Measurements from ENCODE around the gene DDX10.

DDX10 gene

DNA sequence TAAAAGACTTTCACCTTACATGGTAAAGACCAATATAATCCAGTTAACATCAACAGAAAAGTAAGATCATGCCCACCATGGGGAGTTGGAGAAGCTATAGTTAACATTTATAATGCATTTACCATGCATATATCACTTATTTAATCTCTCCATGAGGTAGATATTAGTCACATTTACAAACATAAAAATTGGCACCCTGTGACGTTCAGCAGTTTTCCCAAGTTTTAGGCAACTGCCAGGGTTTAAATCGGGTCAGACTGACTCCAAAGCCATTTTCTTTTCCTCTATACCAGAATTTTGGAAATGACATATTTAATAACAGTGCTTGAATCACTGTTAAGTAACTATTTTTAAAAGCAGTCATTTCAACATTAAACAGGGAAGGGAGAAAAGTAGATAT is 266.3 kb downstream of the DDX10 start:
- Histone ChIP-seq H3K9ac (ENCODE audit: low read length) (no peak overlapping the region), H3K27me3 (ENCODE audit: control insufficient read depth in 1 of 2, insufficient read depth in 2 of 2, low read length in 2 of 2) (no peaks in the 10 kb centered on the region), H3K4me1 (ENCODE audit: insufficient read depth, low read length) (no peaks in the 10 kb centered on the region)

DNA sequence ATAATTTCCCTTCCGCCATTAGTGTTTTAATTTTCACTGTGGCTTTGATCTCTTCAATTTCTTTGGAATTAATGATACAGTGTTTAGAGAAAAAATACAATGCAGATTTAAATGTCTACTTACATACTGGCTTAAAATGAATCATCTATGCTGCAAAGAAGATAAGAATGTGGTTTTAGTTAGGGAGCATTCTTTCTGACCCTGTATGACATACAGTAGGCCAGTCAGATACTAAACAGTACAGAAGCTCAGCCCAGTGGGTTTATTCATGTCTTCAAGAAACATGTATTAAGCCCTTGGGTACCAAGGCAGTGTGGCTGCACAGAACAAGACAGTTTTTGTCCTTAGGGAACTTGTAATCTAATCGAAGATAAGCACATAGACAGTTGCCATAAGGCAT is 268.8 kb downstream of the DDX10 start:
- Histone ChIP-seq H3K4me1 (ENCODE audit: insufficient read depth, low read length) (no peaks in the 10 kb centered on the region), H3K9me3 (ENCODE audit: low read length) (no peaks in the 10 kb centered on the region), H3K36me3 (ENCODE audit: insufficient read depth, low read length) (no peaks in the 10 kb centered on the region), H3K27ac (ENCODE audit: low read depth, low read length) (no peak overlapping the region), H3K9ac (ENCODE audit: low read length) (no peak overlapping the region), H3K27me3 (ENCODE audit: control insufficient read depth in 1 of 2, insufficient read depth in 2 of 2, low read length in 2 of 2) (no peaks in the 10 kb centered on the region), H3K4me3 (ENCODE audit: low read depth in 1 of 2, low read length in 2 of 2) (no peak overlapping the region)

More for the DNA sequence above, 266.3 kb downstream of the DDX10 start:
- H3K36me3 ChIP-seq (ENCODE audit: insufficient read depth, low read length) = no peaks in the 10 kb centered on the region
- no peaks in the 10 kb centered on the region for H3K9me3 ChIP-seq (ENCODE audit: low read length)
- no peak overlapping the region for H3K4me3 ChIP-seq (ENCODE audit: low read depth in 1 of 2, low read length in 2 of 2)
- H3K27ac ChIP-seq (ENCODE audit: low read depth, low read length) = no peak overlapping the region

DNA sequence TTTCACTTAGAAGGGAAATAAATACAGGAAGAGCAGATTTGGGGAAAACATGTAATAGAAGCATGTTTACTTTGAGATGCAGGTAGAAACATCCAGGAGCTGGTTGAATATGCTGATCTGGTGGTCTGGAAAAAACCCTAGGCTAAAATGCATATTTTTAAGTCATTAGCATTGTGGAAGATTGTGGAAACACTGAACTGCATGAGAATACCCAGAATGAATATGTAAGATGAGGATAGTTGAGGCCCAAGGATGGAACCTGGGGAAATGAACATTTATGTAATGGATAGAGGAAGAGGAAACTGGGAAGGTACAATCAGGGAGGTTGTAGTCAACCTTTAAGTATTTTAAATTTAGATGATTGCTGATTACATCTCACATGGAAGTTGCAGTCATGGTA is 269.4 kb downstream of the DDX10 start:
- Histone ChIP-seq H3K36me3 (ENCODE audit: insufficient read depth, low read length) (no peaks in the 10 kb centered on the region), H3K27ac (ENCODE audit: low read depth, low read length) (no peak overlapping the region), H3K27me3 (ENCODE audit: control insufficient read depth in 1 of 2, insufficient read depth in 2 of 2, low read length in 2 of 2) (no peaks in the 10 kb centered on the region), H3K9me3 (ENCODE audit: low read length) (no peaks in the 10 kb centered on the region), H3K4me1 (ENCODE audit: insufficient read depth, low read length) (no peaks in the 10 kb centered on the region), H3K9ac (ENCODE audit: low read length) (no peak overlapping the region), H3K4me3 (ENCODE audit: low read depth in 1 of 2, low read length in 2 of 2) (no peak overlapping the region)

DNA sequence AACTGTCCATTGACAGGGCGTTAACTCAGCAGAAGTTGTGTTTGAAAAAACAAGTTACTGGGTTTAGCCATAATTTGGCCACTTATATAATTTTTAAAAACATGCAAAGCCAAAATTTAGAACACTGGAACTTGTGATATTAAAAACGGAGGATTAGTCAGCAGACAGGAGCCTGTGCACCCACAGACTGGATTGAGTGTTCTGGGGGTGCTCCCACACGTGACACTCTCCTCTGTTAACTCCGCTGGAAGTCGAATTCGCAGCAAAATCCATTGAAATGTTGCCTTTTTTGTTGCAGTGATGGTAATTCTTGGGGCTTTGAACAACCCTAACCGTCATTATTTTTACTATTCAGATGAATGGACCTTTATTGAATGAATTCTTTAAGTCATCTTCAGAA is 269.8 kb downstream of the DDX10 start:
- H3K27me3 ChIP-seq (ENCODE audit: control insufficient read depth in 1 of 2, insufficient read depth in 2 of 2, low read length in 2 of 2) = no peaks in the 10 kb centered on the region
- peaks cover under 1% of the 10 kb centered on the region for H3K36me3 ChIP-seq (ENCODE audit: insufficient read depth, low read length)
- H3K9me3 ChIP-seq (ENCODE audit: low read length) = no peaks in the 10 kb centered on the region
- H3K4me3 ChIP-seq (ENCODE audit: low read depth in 1 of 2, low read length in 2 of 2) = no peak overlapping the region
- no peak overlapping the region for H3K9ac ChIP-seq (ENCODE audit: low read length)
- H3K27ac ChIP-seq (ENCODE audit: low read depth, low read length) = no peak overlapping the region
- no peaks in the 10 kb centered on the region for H3K4me1 ChIP-seq (ENCODE audit: insufficient read depth, low read length)

DNA sequence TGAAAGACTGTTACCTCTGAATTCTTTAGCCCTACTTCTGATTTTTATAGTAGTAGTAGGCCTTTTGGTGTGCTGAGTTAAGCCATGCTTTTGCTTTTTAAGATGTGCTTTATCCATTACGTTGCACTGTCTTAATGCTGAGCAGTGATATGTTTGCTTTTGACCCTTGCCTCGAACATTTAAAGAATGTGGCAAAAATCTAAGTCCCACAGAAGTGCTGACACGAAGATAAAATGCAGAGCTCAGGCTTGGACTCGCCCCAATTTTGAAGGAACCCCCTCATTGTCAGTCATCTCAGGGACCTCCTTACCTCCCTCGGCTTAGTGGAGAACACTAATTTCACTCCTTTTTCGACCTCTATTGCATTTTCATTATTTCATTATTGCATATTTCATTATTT is 272.9 kb downstream of the DDX10 start:
- H3K27ac ChIP-seq (ENCODE audit: low read depth, low read length) = no peak overlapping the region

DNA sequence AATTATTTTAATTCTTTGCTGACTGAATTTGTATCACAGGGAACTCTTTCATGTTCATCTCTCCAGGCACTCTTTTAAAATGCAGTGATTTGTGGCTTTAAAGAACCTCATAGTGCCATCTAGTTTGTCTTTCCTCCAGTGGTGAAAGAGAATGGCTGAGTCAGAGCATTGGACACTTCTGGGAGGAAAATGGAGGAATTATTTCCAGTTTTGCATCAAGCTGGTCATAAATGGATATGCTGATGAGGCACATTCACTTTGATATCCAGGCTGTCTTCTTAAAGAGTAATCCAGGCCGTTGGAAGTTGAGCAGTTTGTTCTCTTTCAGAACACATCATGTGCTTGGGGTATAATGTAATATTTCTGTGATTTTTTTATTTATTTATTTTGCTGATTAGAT is 273.7 kb downstream of the DDX10 start:
- Histone ChIP-seq H3K9me3 (ENCODE audit: low read length) (no peaks in the 10 kb centered on the region), H3K27ac (ENCODE audit: low read depth, low read length) (no peak overlapping the region), H3K36me3 (ENCODE audit: insufficient read depth, low read length) (peaks cover 18% of the 10 kb centered on the region), H3K27me3 (ENCODE audit: control insufficient read depth in 1 of 2, insufficient read depth in 2 of 2, low read length in 2 of 2) (no peaks in the 10 kb centered on the region), H3K4me1 (ENCODE audit: insufficient read depth, low read length) (no peaks in the 10 kb centered on the region), H3K9ac (ENCODE audit: low read length) (no peak overlapping the region), H3K4me3 (ENCODE audit: low read depth in 1 of 2, low read length in 2 of 2) (no peak overlapping the region)

More for the DNA sequence above, 272.9 kb downstream of the DDX10 start:
- H3K4me1 ChIP-seq (ENCODE audit: insufficient read depth, low read length) = no peaks in the 10 kb centered on the region
- H3K4me3 ChIP-seq (ENCODE audit: low read depth in 1 of 2, low read length in 2 of 2) = no peak overlapping the region
- H3K27me3 ChIP-seq (ENCODE audit: control insufficient read depth in 1 of 2, insufficient read depth in 2 of 2, low read length in 2 of 2) = no peaks in the 10 kb centered on the region
- no peaks in the 10 kb centered on the region for H3K9me3 ChIP-seq (ENCODE audit: low read length)
- H3K9ac ChIP-seq (ENCODE audit: low read length) = no peak overlapping the region
- H3K36me3 ChIP-seq (ENCODE audit: insufficient read depth, low read length) = peaks cover 18% of the 10 kb centered on the region

DNA sequence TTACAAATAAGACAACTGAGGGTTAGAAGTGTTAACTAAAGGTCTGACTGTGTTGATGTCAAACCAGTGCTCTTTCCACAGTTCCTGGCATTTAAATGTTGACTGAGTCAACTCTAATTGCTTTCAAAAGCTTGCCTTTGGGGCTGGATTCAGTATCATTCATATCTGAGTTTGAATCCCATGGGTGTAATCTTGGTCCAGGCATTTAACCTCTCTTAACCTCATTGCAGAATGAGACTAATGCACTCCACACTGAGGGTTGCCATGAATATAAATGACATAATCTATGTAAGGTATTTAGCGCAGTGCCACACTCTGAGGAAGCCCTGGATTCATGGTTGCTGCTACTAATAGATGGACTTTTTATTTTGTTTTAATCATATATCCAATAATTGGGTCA is 274.3 kb downstream of the DDX10 start:
- no peaks in the 10 kb centered on the region for H3K27me3 ChIP-seq (ENCODE audit: control insufficient read depth in 1 of 2, insufficient read depth in 2 of 2, low read length in 2 of 2)
- H3K4me3 ChIP-seq (ENCODE audit: low read depth in 1 of 2, low read length in 2 of 2) = no peak overlapping the region
- H3K27ac ChIP-seq (ENCODE audit: low read depth, low read length) = no peak overlapping the region
- H3K4me1 ChIP-seq (ENCODE audit: insufficient read depth, low read length) = no peaks in the 10 kb centered on the region
- H3K36me3 ChIP-seq (ENCODE audit: insufficient read depth, low read length) = peaks cover 18% of the 10 kb centered on the region
- no peaks in the 10 kb centered on the region for H3K9me3 ChIP-seq (ENCODE audit: low read length)
- no peak overlapping the region for H3K9ac ChIP-seq (ENCODE audit: low read length)

DNA sequence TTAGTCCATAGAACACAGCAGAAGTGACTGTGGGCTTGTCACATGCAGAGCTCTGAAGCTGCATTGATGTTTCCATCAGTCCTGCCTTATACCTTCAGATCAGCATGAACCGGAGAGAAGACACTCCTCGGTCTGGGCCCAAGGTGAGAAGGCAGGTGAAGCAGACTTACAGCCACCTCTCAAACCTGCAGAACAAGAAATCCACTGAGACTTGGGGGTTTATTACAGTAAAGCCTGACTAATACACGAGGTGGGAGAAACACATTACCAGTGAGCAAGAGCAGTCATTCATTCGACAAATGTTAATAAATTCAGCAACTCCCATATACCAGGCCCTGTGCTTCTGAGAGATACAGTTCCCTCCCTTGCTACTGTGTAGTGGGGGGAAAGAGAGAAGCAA is 279.0 kb downstream of the DDX10 start:
- Histone ChIP-seq H3K9me3 (ENCODE audit: low read length) (peaks cover 6% of the 10 kb centered on the region), H3K27me3 (ENCODE audit: control insufficient read depth in 1 of 2, insufficient read depth in 2 of 2, low read length in 2 of 2) (no peaks in the 10 kb centered on the region), H3K36me3 (ENCODE audit: insufficient read depth, low read length) (peaks cover 18% of the 10 kb centered on the region), H3K4me3 (ENCODE audit: low read depth in 1 of 2, low read length in 2 of 2) (no peak overlapping the region), H3K4me1 (ENCODE audit: insufficient read depth, low read length) (no peaks in the 10 kb centered on the region), H3K27ac (ENCODE audit: low read depth, low read length) (no peak overlapping the region), H3K9ac (ENCODE audit: low read length) (no peak overlapping the region)

DNA sequence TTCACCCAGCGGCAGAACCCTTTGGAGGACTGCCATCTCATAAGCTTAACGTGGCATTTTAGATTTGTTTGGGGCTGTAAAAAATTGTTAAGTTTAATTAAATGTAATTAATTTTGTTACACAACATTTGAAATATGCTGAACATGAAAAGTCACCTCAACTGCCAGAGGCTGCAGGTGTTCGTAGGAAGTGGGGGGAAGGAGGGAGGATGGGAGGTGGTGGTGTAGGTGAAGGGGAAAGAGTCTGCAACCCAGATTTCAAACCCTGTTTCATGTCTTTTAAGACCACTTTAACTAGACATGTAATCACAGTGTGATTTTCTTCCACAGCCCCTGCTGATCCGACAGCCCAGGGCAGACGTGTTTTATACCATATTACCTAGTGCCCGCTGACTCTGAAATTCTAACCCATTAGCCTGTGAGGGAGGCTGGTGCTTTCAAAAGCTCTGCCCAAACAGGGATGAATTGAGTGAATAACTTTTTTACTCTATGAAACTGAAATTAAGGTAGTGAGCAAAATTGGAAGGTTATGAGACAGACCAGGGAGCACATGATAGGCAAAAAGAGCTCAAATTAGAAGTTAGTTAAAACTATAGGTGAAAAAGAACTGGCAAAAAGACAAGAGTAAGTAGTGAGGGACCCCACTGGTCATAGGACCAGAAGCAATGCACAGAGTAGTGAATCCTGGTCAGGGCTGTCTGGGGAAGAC is 279.8 kb downstream of the DDX10 start:
- Histone ChIP-seq H3K4me1 (ENCODE audit: insufficient read depth, low read length) (no peaks in the 10 kb centered on the region), H3K27ac (ENCODE audit: low read depth, low read length) (no peak overlapping the region), H3K4me3 (ENCODE audit: low read depth in 1 of 2, low read length in 2 of 2) (no peak overlapping the region), H3K27me3 (ENCODE audit: control insufficient read depth in 1 of 2, insufficient read depth in 2 of 2, low read length in 2 of 2) (no peaks in the 10 kb centered on the region), H3K9me3 (ENCODE audit: low read length) (peaks cover 6% of the 10 kb centered on the region), H3K9ac (ENCODE audit: low read length) (no peak overlapping the region), H3K36me3 (ENCODE audit: insufficient read depth, low read length) (peaks cover 18% of the 10 kb centered on the region)

DNA sequence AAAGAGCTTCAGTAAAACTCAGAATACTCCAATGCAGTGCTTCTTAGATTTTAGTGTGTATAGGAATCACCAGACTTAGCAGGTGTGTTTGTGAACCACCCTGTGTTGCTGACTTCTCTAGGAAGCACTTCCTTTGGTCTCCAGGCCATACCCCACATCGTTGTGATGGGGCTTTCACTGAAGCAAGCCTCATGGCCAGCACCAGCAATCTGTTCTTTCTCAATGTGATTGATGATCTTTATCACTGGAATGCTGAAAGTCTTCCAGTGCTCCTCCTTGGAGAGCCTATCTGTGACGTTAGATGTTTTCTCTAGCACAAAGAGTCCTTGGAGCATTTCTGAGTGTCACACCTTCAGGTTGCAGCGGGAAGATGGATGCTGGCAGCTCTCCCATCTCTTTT is 280.5 kb downstream of the DDX10 start:
- Histone ChIP-seq H3K27ac (ENCODE audit: low read depth, low read length) (no peak overlapping the region), H3K9me3 (ENCODE audit: low read length) (peaks cover 6% of the 10 kb centered on the region), H3K4me1 (ENCODE audit: insufficient read depth, low read length) (no peaks in the 10 kb centered on the region), H3K4me3 (ENCODE audit: low read depth in 1 of 2, low read length in 2 of 2) (no peak overlapping the region), H3K36me3 (ENCODE audit: insufficient read depth, low read length) (peaks cover 11% of the 10 kb centered on the region), H3K27me3 (ENCODE audit: control insufficient read depth in 1 of 2, insufficient read depth in 2 of 2, low read length in 2 of 2) (no peaks in the 10 kb centered on the region), H3K9ac (ENCODE audit: low read length) (no peak overlapping the region)

DNA sequence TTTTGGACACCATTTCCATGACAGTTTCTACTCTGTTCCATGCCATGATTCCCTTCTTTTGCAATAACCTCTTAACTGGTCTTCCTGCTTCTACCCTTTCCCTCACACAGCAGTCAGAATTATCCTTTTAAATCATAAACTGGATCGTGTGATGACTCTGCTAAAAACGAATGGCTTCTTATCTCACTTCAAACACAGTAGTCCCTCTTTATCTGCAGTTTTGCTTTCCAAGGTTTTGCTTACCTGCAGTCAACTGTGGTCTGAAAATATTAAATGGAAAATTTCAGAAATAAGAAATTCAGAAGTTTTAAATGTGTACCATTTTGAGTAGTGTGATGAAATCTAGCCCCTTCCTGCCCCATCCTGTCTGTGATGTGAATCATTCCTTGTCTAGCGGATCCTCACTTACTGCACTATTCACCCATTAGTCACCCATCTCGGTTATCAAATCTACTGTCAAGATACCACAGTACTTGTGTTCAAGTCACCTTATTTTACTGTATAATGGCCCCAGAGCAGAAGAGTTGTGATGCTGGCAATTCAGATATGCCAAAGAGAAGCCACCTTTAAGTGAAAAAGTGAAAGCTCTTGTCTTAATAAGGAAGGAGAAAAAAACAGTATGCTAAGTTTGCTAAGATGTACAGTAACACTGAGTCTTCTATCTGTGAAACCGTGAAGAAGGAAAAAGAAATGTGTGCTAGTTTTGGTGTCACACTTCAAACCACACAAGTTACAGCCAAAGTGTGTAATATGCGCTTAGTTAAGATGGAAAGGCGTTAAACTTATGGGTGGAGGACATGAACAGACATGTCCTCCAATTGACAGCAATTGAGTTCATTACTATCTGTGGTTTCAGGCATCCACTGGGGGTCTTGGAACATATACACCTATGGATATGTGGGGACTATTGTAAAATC is 283.0 kb downstream of the DDX10 start:
- H3K27ac ChIP-seq (ENCODE audit: low read depth, low read length) = no peak overlapping the region

More for the DNA sequence above, 283.0 kb downstream of the DDX10 start:
- Histone ChIP-seq H3K9me3 (ENCODE audit: low read length) (peaks cover 6% of the 10 kb centered on the region), H3K4me1 (ENCODE audit: insufficient read depth, low read length) (no peaks in the 10 kb centered on the region), H3K27me3 (ENCODE audit: control insufficient read depth in 1 of 2, insufficient read depth in 2 of 2, low read length in 2 of 2) (no peaks in the 10 kb centered on the region), H3K9ac (ENCODE audit: low read length) (no peak overlapping the region), H3K36me3 (ENCODE audit: insufficient read depth, low read length) (no peaks in the 10 kb centered on the region), H3K4me3 (ENCODE audit: low read depth in 1 of 2, low read length in 2 of 2) (no peak overlapping the region)

All from muscle layer of colon (tissue), 2 donors.